GM21390 (cell line): ENCODE results near the gene NXPH1.

Experiments used
- ATAC-seq: cut with Tn5 transposase; IDR thresholded peaks from one replicate; pipeline ENCODE4 v1.9.1; 2021; ENCODE audit not compliant: unreplicated experiment

NXPH1 gene

GRCh38 chr7:8435590-8436545 lies 2.5 kb downstream of the NXPH1 start:
- no peak for ATAC-seq

- ATAC-seq: peak; percentile 65
These were observed 3.6 kb downstream of the NXPH1 start for GRCh38 chr7:8436965-8437364.

GRCh38 chr7:8437606-8438005 lies 4.2 kb downstream of the NXPH1 start:
- ATAC-seq: no peak

- no peak for ATAC-seq
These were observed 7.3 kb downstream of the NXPH1 start for GRCh38 chr7:8440670-8441069.

GRCh38 chr7:8441106-8441965 lies 7.9 kb downstream of the NXPH1 start:
- ATAC-seq: no peak

GRCh38 chr7:8442051-8442813 lies 8.8 kb downstream of the NXPH1 start:
- ATAC-seq: peak; percentile 20

- peak; percentile 83 for ATAC-seq
These were observed 9.4 kb downstream of the NXPH1 start for GRCh38 chr7:8442814-8443304.

- no peak for ATAC-seq
These were observed 10.4 kb downstream of the NXPH1 start for GRCh38 chr7:8443576-8444467.

- no peak for ATAC-seq
These were observed 11.0 kb downstream of the NXPH1 start for GRCh38 chr7:8444468-8444769.

GRCh38 chr7:8453535-8453934 lies 20.1 kb downstream of the NXPH1 start:
- no peak for ATAC-seq

- no peak for ATAC-seq
These were observed 22.0 kb downstream of the NXPH1 start for GRCh38 chr7:8455426-8455825.

- ATAC-seq: no peak
These were observed 28.9 kb downstream of the NXPH1 start for GRCh38 chr7:8462309-8462708.

- no peak for ATAC-seq
These were observed 31.9 kb downstream of the NXPH1 start for GRCh38 chr7:8465338-8465737.

GRCh38 chr7:8480527-8480926 lies 47.1 kb downstream of the NXPH1 start:
- ATAC-seq: no peak

GRCh38 chr7:8481096-8481495 lies 47.7 kb downstream of the NXPH1 start:
- ATAC-seq: no peak

GRCh38 chr7:8481752-8482446 lies 48.5 kb downstream of the NXPH1 start:
- no peak for ATAC-seq

- ATAC-seq: no peak
These were observed 57.1 kb downstream of the NXPH1 start for GRCh38 chr7:8490391-8491045.

- no peak for ATAC-seq
These were observed 57.7 kb downstream of the NXPH1 start for GRCh38 chr7:8491106-8491505.
